Stomach (tissue), 4 donors: ENCODE data around the gene INHA.

Experiments used
- CTCF ChIP-seq, 7 experiments: fragments of 450-650 bp in 4 of 7; fragments of 200-600 bp in 3 of 7; sonication (generic) in 3 of 7; IDR thresholded peaks; one replicate each; pipeline ENCODE4 v1.5.1; 2016 to 2019; ENCODE audit warnings: antibody characterized with exemption in 7 of 7, control low read depth in 2 of 7, mild to moderate bottlenecking in 1 of 7
- EP300 ChIP-seq: sonication (generic); formaldehyde crosslinking; IDR thresholded peaks from one replicate; pipeline ENCODE4 v1.6.1; 2017; ENCODE audit warnings: antibody characterized with exemption
- POLR2AphosphoS5 ChIP-seq, 3 donors: sonication (generic); formaldehyde crosslinking; IDR thresholded peaks; one replicate each; pipeline ENCODE4 v1.6.1; 2016; ENCODE audit warnings: antibody characterized with exemption in 3 of 3

- TF ChIP-seq POLR2AphosphoS5 (IDR thresholded peaks at IDR 0.05) (no peak), CTCF (IDR thresholded peaks at IDR 0.05) (no peak), EP300 (no peak)
Measured at GRCh38 chr2:219539926-219540678, 32.0 kb upstream of the INHA start.
